H1 (cell line): ENCODE results near the gene GDE1.

Experiments
- BCL11A ChIP-seq, 2 experiments: IDR thresholded peaks; one replicate each; pipeline ENCODE4 v1.6.1; 2011; ENCODE audit warnings: low read depth in 2 of 2, low read length in 2 of 2, mild to moderate bottlenecking in 2 of 2
- BRCA1 ChIP-seq: IDR thresholded peaks from 2 replicates; pipeline ENCODE4 v1.6.1; 2012; ENCODE audit warnings: low read depth, low read length, improper control_type of control experiment
- EZH2 ChIP-seq: fragments of 200-600 bp; sonication (generic); IDR thresholded peaks from 2 replicates; pipeline ENCODE4 v1.7.1; 2012; ENCODE audit warnings: low read depth, mild to moderate bottlenecking, moderate library complexity, low read length, inconsistent platforms; ENCODE audit not compliant: severe bottlenecking
- GABPA ChIP-seq: IDR thresholded peaks from 2 replicates; pipeline ENCODE4 v1.6.1; 2011; ENCODE audit warnings: mild to moderate bottlenecking, low read length, moderate library complexity, borderline replicate concordance; ENCODE audit not compliant: insufficient read depth
- KDM1A ChIP-seq: fragments of 200-600, 300-600 bp; sonication (generic); IDR thresholded peaks from 2 replicates; pipeline ENCODE4 v1.7.1; 2016; ENCODE audit warnings: mild to moderate bottlenecking, low read length, borderline replicate concordance
- KDM5A ChIP-seq: fragments of 200-600 bp; IDR thresholded peaks from 2 replicates; pipeline ENCODE4 v1.7.1; 2012; ENCODE audit warnings: mild to moderate bottlenecking, low read length, inconsistent platforms, mixed read lengths
- POLR2AphosphoS5 ChIP-seq: IDR thresholded peaks from 2 replicates; pipeline ENCODE4 v1.6.1; 2011; ENCODE audit warnings: low read depth, low read length
- RAD21 ChIP-seq, 2 experiments: IDR thresholded peaks in 1 of 2; conservative IDR thresholded peaks in 1 of 2; 2 replicates each; pipeline ENCODE4 v1.6.1; 2011; ENCODE audit warnings: low read depth in 2 of 2, low read length in 2 of 2, improper control_type of control experiment in 1 of 2, inconsistent platforms in 1 of 2, mild to moderate bottlenecking in 1 of 2, moderate library complexity in 1 of 2
- RNF2 ChIP-seq: fragments of 200-900, 300-1000 bp; sonication (generic); IDR thresholded peaks from 2 replicates; pipeline ENCODE4 v1.7.1; 2016; ENCODE audit warnings: borderline replicate concordance, low read depth, mild to moderate bottlenecking, antibody characterized with exemption, low read length; ENCODE audit not compliant: poor library complexity, severe bottlenecking; ENCODE audit errors: missing control alignments
- SUZ12 ChIP-seq: fragments of 200-600 bp; sonication (generic); IDR thresholded peaks from 2 replicates; pipeline ENCODE4 v1.6.1; 2012; ENCODE audit warnings: mild to moderate bottlenecking, inconsistent platforms, low read length, moderate library complexity, mixed read lengths
- TCF12 ChIP-seq: IDR thresholded peaks from 2 replicates; pipeline ENCODE4 v1.6.1; 2011; ENCODE audit warnings: low read depth, mild to moderate bottlenecking, low read length
- YY1 ChIP-seq: IDR thresholded peaks from 2 replicates; pipeline ENCODE4 v1.6.1; 2011; ENCODE audit warnings: low read depth, mild to moderate bottlenecking, low read length
- TF ChIP-seq, protein P1 (sequence below), 3 experiments: IDR thresholded peaks; 1 replicate in 2 of 3; 2 replicates in 1 of 3; pipeline versions ENCODE4 v1.5.1 to v1.6.1; 2011; ENCODE audit warnings: low read length in 3 of 3, mild to moderate bottlenecking in 3 of 3, inconsistent platforms in 2 of 3, low read depth in 1 of 3, moderate library complexity in 1 of 3; ENCODE audit not compliant: insufficient read depth in 1 of 3; ENCODE audit errors: control extremely low read depth in 1 of 3

DNA sequence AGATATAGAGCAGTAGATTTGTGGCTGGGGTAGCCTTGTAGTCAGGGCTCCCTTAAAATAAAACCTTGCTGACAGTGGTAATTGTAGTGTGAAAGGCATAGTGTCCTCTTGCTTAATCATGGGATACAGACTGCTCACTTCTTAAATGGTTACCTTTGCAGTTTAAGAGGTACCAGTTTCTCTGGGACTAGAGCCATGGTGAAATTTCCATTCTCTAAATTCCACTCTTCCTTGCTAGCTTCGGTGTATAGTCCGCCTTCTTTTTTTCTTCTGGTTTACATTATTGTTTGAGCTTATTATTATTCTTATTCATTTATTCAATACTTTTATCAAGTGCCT is 3.5 kb upstream of the GDE1 start:
- TF ChIP-seq, protein P1, sequence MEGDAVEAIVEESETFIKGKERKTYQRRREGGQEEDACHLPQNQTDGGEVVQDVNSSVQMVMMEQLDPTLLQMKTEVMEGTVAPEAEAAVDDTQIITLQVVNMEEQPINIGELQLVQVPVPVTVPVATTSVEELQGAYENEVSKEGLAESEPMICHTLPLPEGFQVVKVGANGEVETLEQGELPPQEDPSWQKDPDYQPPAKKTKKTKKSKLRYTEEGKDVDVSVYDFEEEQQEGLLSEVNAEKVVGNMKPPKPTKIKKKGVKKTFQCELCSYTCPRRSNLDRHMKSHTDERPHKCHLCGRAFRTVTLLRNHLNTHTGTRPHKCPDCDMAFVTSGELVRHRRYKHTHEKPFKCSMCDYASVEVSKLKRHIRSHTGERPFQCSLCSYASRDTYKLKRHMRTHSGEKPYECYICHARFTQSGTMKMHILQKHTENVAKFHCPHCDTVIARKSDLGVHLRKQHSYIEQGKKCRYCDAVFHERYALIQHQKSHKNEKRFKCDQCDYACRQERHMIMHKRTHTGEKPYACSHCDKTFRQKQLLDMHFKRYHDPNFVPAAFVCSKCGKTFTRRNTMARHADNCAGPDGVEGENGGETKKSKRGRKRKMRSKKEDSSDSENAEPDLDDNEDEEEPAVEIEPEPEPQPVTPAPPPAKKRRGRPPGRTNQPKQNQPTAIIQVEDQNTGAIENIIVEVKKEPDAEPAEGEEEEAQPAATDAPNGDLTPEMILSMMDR (IDR thresholded peaks at IDR 0.05; ENCODE audit: control extremely low read depth in 1 of 3, insufficient read depth in 1 of 3, low read depth in 1 of 3, low read length in 3 of 3), result no peak
- TF ChIP-seq YY1 (no peak), SUZ12 (no peak), BRCA1 (no peak), KDM1A (no peak), GABPA (no peak), RAD21 (IDR thresholded peaks at IDR 0.05 in 1 of 2, conservative IDR thresholded peaks at IDR 0.05 in 1 of 2; ENCODE audit: low read depth in 2 of 2, low read length in 2 of 2) (no peak), RNF2 (no peak), EZH2 (no peak), TCF12 (no peak), KDM5A (no peak), POLR2AphosphoS5 (no peak), BCL11A (IDR thresholded peaks at IDR 0.05; ENCODE audit: low read depth in 2 of 2, low read length in 2 of 2) (no peak)
